GM06990 (cell line): ENCODE data around the gene YPEL4.

Experiments used
- DNase-seq: peaks from one replicate; pipeline ENCODE4 v3.0.0-alpha.2; 2011; ENCODE audit not compliant: insufficient read length; ENCODE audit errors: extremely low read depth
- H3K27me3 ChIP-seq: replicated peaks from 2 replicates; pipeline ENCODE4 v1.6.0; 2011; ENCODE audit warnings: low read length; ENCODE audit not compliant: control insufficient read depth, insufficient read depth
- H3K36me3 ChIP-seq: 2 replicates; pipeline ENCODE4 v1.5.1; 2011; ENCODE audit warnings: low read length; ENCODE audit not compliant: control insufficient read depth, insufficient read depth
- H3K4me3 ChIP-seq: replicated peaks from 2 replicates; pipeline ENCODE4 v1.5.1; 2011; ENCODE audit warnings: low read depth, mild to moderate bottlenecking, control low read depth, low read length
- TF ChIP-seq, protein P1 (sequence below): IDR thresholded peaks from 2 replicates; pipeline ENCODE4 v1.5.1; 2011; ENCODE audit warnings: low read length, control low read depth, mild to moderate bottlenecking, inconsistent platforms; ENCODE audit not compliant: insufficient read depth, poor library complexity, severe bottlenecking

The YPEL4 gene

DNA sequence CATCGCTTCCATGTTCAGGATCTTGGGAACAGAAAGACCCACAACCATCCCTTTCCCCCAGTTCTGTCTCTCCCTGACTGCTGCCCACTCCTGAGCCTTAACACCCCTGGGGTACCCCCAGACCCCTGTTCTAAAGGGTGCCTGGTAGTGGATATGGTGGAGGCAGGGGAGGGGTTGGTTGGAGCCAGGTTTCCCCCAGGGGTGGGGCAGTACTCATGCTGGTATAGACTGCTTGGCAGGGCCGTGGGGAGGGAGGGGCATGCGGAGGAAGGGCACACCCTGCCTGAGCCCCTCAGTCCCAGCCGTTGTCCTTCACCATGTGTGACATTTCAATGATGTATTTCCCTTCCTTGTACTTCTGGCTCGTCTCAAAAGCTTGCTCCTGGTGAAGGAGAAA is 4.0 kb downstream of the YPEL4 start:
- TF ChIP-seq, protein P1, sequence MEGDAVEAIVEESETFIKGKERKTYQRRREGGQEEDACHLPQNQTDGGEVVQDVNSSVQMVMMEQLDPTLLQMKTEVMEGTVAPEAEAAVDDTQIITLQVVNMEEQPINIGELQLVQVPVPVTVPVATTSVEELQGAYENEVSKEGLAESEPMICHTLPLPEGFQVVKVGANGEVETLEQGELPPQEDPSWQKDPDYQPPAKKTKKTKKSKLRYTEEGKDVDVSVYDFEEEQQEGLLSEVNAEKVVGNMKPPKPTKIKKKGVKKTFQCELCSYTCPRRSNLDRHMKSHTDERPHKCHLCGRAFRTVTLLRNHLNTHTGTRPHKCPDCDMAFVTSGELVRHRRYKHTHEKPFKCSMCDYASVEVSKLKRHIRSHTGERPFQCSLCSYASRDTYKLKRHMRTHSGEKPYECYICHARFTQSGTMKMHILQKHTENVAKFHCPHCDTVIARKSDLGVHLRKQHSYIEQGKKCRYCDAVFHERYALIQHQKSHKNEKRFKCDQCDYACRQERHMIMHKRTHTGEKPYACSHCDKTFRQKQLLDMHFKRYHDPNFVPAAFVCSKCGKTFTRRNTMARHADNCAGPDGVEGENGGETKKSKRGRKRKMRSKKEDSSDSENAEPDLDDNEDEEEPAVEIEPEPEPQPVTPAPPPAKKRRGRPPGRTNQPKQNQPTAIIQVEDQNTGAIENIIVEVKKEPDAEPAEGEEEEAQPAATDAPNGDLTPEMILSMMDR, result no peak
- DNase-seq, result no peak
- Histone ChIP-seq H3K27me3 (peaks cover 3% of the 10 kb centered on the region), H3K36me3 (no peaks in the 10 kb centered on the region), H3K4me3 (no peak overlapping the region)

DNA sequence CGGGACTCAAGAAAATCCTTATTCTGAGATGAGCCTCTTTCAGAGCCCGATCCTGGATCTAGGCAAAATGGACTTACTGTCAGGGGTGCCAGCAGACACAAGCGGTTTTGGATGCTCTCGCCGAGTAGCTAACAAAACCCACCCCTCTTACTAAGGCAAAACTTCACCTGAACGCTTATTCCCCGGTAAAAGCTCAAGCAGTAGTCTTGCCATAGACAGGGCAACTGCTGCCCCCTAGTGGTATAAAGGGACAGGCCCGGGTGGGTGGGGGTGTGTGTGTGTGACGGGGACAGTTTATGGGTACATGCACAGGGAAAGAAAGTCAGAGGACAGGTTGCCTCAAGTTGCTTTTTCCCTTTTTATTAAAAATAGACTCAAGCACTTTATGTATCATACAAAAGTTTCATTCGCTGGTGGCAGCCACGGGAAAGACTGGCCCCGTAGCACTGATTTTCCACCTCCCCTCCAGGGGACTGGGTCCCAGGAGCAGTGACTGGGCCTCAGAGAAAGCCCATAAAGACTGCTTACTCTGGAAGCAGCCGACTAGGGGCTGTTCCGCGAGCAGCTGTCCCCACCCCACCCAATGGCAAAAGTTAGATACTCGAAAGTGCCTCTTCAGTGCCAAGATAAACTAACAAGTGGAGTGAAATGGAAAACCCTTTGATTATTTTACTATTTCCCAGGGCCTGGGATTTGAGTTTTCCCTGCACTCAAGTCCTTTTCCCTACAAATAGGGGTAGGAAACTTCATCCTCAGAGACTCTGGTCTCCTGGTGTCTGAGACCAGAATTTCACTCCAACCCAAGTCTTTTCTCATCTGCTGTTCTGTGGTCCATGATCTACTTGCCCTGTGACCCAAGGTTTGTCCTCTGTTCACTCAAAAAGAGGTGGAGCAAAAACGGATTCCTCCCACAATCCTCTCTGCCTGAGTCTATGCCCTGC is 4.7 kb downstream of the YPEL4 start:
- Histone ChIP-seq H3K4me3 (no peak overlapping the region), H3K36me3 (no peaks in the 10 kb centered on the region), H3K27me3 (peaks cover 3% of the 10 kb centered on the region)
- TF ChIP-seq, protein P1, result peak; percentile 95
- DNase-seq, result peak; percentile 41

DNA sequence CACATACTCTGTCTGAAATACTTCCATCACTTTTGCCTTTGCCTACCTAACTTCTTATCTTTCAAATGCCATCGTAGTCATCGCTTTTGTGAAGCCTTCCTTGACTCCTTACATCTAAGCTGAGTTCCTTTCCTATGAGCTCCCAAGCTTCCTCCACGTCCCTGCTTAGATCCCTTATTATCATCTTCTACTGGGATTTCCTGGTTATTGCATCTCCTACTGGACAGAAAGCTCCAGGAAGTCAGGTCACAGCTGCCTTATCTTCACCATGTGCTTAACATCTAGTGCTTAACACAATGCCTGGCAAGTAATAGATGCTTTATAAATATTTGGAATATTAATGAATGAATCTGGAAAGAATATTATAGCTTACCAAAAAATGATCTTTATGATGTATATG is 5.9 kb downstream of the YPEL4 start:
- Histone ChIP-seq H3K36me3 (no peaks in the 10 kb centered on the region), H3K27me3 (peaks cover 3% of the 10 kb centered on the region), H3K4me3 (no peak overlapping the region)
- no peak for DNase-seq
- TF ChIP-seq, protein P1, result no peak

DNA sequence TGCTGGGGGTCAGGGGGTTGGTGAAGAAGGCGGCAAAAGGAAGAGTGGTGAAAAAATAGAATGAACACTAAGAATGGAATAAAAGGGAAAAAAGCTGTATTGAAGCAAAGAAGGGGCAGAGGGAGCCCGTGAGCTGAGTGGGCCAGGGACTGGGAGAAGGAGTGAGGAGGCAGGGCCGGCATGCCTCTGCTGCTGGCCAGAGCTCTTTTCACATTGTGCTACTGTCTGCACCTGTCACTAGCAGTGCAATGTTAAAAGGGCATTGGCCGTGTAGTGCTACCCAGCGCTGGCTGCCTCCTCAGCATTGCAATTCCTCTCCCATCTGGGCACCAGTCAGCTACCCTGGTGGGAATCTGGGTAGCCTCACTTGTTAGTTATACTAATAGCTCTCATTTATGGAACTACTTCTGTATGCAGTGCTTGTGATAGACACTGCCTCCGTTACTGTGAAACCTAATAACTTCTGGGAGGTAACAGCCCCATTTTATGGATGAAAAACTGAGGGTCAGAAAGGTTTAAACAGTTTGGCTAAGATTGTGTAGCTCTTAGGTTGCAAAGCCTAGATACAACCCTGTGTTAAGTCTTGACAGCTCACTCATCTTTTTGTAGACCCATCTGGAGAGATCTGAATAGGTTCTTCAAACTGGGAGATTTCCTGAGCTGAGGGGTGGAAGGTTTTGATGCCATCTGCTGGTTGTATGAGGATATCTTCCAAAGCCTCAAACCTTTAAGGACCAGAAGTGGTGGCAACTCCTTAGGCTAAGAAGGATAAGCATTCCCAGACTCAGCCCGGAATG is 8.5 kb downstream of the YPEL4 start:
- H3K27me3 ChIP-seq, result peaks cover 1% of the 10 kb centered on the region; the same call in 1 of the 2 replicates
- no peak for DNase-seq
- TF ChIP-seq, protein P1, result peak; percentile 57
- no peak overlapping the region for H3K4me3 ChIP-seq
- no peaks in the 10 kb centered on the region for H3K36me3 ChIP-seq

DNA sequence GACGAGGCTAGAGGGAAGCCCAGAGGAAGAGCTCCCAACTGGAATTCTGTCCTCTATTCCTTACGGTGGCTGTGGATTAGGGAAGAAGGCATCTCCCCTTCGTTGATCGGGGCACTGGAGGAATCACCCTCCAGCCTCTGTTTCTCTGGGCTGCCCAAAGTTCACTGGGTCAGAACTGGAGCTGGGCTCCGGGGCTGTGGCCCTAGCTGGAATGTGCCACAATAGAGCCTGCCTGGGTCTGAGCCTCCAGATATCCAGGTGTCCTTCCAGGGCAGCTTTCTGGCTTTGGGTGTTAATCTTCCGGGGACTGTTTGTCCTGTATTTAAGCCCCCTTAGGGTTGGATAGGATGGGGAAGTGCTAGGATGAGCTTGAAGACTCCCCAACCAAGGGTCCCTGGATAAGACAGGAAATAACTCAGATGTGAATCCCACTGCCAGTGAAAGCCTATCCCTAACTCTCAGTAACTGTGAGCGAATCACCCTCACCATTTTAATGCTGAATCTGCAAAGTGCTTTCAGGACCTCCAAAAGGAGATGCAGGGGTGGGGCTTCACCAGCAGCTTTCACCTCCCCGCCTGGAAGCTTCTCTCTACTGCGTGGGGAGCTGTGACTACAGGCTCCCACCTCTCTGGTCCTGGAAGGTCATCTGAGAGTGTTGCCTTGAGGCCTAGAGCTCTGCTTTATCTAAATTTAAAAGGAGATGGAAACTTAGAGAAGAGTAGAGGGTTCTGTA is 9.5 kb downstream of the YPEL4 start:
- Histone ChIP-seq H3K4me3 (no peak overlapping the region), H3K27me3 (no peaks in the 10 kb centered on the region), H3K36me3 (no peaks in the 10 kb centered on the region)
- TF ChIP-seq, protein P1, result no peak
- no peak for DNase-seq
